CD14-positive monocyte (primary cell): ENCODE measurements around the gene BCL2L1. TPM values are rescaled to one million over a fixed set of nuclear protein-coding genes. Genes with fewer than 3 reads are reported as not detected.

ENCODE experiments used
- DNase-seq, 3 donors: peaks; one replicate each; pipeline ENCODE4 v3.0.0-alpha.2; 2011 to 2022
- H2AFZ ChIP-seq: 2 replicates; pipeline ENCODE4 v1.6.0; 2012; ENCODE audit warnings: mild to moderate bottlenecking, low read depth, low read length, inconsistent platforms; ENCODE audit not compliant: insufficient read depth, poor library complexity, severe bottlenecking
- H3K27ac ChIP-seq, 2 donors: 1 replicate in 1 of 2; 2 replicates in 1 of 2; pipeline ENCODE4 v1.5.1; 2012 to 2013; ENCODE audit warnings: low read length in 2 of 2, control low read depth in 1 of 2, inconsistent platforms in 1 of 2, low read depth in 1 of 2, mild to moderate bottlenecking in 1 of 2
- H3K27me3 ChIP-seq, 2 donors: one replicate each; pipeline versions ENCODE4 v1.6.0 to v1.6.1; 2011 to 2013; ENCODE audit warnings: low read length in 2 of 2; ENCODE audit not compliant: control insufficient read depth in 2 of 2, insufficient read depth in 2 of 2
- H3K36me3 ChIP-seq, 2 donors: replicated peaks in 1 of 2; 1 replicate in 1 of 2; 2 replicates in 1 of 2; pipeline versions ENCODE4 v1.5.1 to v1.6.1; 2012 to 2013; ENCODE audit warnings: low read length in 2 of 2, control low read depth in 1 of 2, inconsistent platforms in 1 of 2, mild to moderate bottlenecking in 1 of 2; ENCODE audit not compliant: insufficient read depth in 2 of 2, control insufficient read depth in 1 of 2
- H3K4me1 ChIP-seq, 2 donors: 1 replicate in 1 of 2; 2 replicates in 1 of 2; pipeline versions ENCODE4 v1.5.1 to v1.6.1; 2012 to 2013; ENCODE audit warnings: low read length in 2 of 2, control low read depth in 1 of 2, inconsistent platforms in 1 of 2, mild to moderate bottlenecking in 1 of 2, moderate library complexity in 1 of 2; ENCODE audit not compliant: insufficient read depth in 2 of 2, control insufficient read depth in 1 of 2
- H3K4me2 ChIP-seq: replicated peaks from 2 replicates; pipeline ENCODE3; 2012; ENCODE audit warnings: low read length, moderate library complexity, mild to moderate bottlenecking; ENCODE audit not compliant: poor library complexity, severe bottlenecking; ENCODE audit errors: extremely low read depth
- H3K4me3 ChIP-seq, 3 experiments: fragments of 200-600 bp in 1 of 3; sonication (generic) in 1 of 3; replicated peaks in 1 of 3; 1 replicate in 2 of 3; 2 replicates in 1 of 3; pipeline ENCODE4 v1.5.1; 2011 to 2013; ENCODE audit warnings: low read length in 3 of 3, mild to moderate bottlenecking in 3 of 3, control low read depth in 2 of 3, low read depth in 2 of 3, inconsistent platforms in 1 of 3, moderate library complexity in 1 of 3
- H3K79me2 ChIP-seq: 2 replicates; pipeline ENCODE4 v1.6.0; 2012; ENCODE audit warnings: mild to moderate bottlenecking, control low read depth, inconsistent platforms, low read length, moderate library complexity; ENCODE audit not compliant: insufficient read depth
- H3K9ac ChIP-seq: 2 replicates; pipeline ENCODE4 v1.6.0; 2017; ENCODE audit warnings: low read length, mild to moderate bottlenecking; ENCODE audit not compliant: insufficient read depth, poor library complexity, severe bottlenecking
- H3K9me3 ChIP-seq, 2 donors: replicated peaks in 1 of 2; 1 replicate in 1 of 2; 2 replicates in 1 of 2; pipeline versions ENCODE4 v1.5.1 to v1.6.1; 2012 to 2013; ENCODE audit warnings: low read length in 2 of 2, control low read depth in 1 of 2; ENCODE audit not compliant: control insufficient read depth in 1 of 2, insufficient read depth in 1 of 2
- H4K20me1 ChIP-seq: 2 replicates; pipeline ENCODE4 v1.6.0; 2012; ENCODE audit warnings: mild to moderate bottlenecking, low read length, control low read depth, moderate library complexity; ENCODE audit not compliant: insufficient read depth
- H3K27ac Mint-ChIP-seq, 7 donors: one replicate each; pipeline ENCODE4 v1.8.0; 2020; ENCODE audit warnings: mild to moderate bottlenecking in 7 of 7, mixed read lengths in 7 of 7, moderate library complexity in 6 of 7, inconsistent platforms in 2 of 7
- H3K27me3 Mint-ChIP-seq, 3 donors: one replicate each; pipeline ENCODE4 v1.8.0; 2021 to 2022; ENCODE audit warnings: low read depth in 3 of 3, mild to moderate bottlenecking in 3 of 3, mixed read lengths in 3 of 3, moderate library complexity in 3 of 3, inconsistent platforms in 1 of 3
- H3K36me3 Mint-ChIP-seq, 2 donors: one replicate each; pipeline ENCODE4 v1.8.0; 2020; ENCODE audit warnings: mixed read lengths in 2 of 2, inconsistent platforms in 1 of 2, mild to moderate bottlenecking in 1 of 2
- H3K4me1 Mint-ChIP-seq: one replicate; pipeline ENCODE4 v1.8.0; 2020; ENCODE audit warnings: mild to moderate bottlenecking, mixed read lengths
- H3K4me3 Mint-ChIP-seq, 2 donors: one replicate each; pipeline ENCODE4 v1.8.0; 2020; ENCODE audit warnings: mild to moderate bottlenecking in 2 of 2, mixed read lengths in 2 of 2, moderate library complexity in 1 of 2
- H3K9me3 Mint-ChIP-seq, 7 donors: one replicate each; pipeline ENCODE4 v1.8.0; 2020 to 2022; ENCODE audit warnings: mixed read lengths in 7 of 7, mild to moderate bottlenecking in 6 of 7, moderate library complexity in 6 of 7, inconsistent platforms in 2 of 7
- CTCF ChIP-seq: fragments of 200-600 bp; IDR thresholded peaks from one replicate; pipeline ENCODE4 v1.8.0; 2022; ENCODE audit warnings: antibody characterized with exemption, mild to moderate bottlenecking
- WGBS: methylation state at CpG from one replicate; pipeline ENCODE4 v1.1.5; 2013; ENCODE audit warnings: missing lambda C conversion rate; ENCODE audit not compliant: insufficient coverage; 5-methylcytosine and 5-hydroxymethylcytosine counted together
- intact Hi-C, 2 donors: fragments of 100-400 bp; cut with micrococcal nuclease; formaldehyde crosslinking; loops; one replicate each; pipeline versions ENCODE4 v1.15.0 to v1.15.1; 2023
- polyA plus RNA-seq, 3 donors: library from polyadenylated mRNA; depleted of rRNA in 1 of 3; unstranded in 2 of 3; stranded (reverse) in 1 of 3; fragments of 300-500 nt in 2 of 3; fragments of >200 nt in 1 of 3; fragmentation: Illumina TruSeq in 2 of 3; gene quantifications; 1 replicate in 2 of 3; 2 replicates in 1 of 3; pipeline ENCODE4 v1.2.3, GENCODE V29; 2012 to 2021

Gene BCL2L1
- polyA plus RNA-seq, 3 donors: 12.4 to 16.8 (median 14.3) TPM

GRCh38 chr20:31667315-31668285 lies 55.1 kb downstream of the BCL2L1 start:
- Mint-ChIP-seq H3K4me1 (peaks cover 21% of the 10 kb centered on the region), H3K27ac (peak overlapping the region; percentile 40 to 92 (median 82)), H3K4me3 (no peak overlapping the region), H3K9me3 (no peaks in the 10 kb centered on the region), H3K27me3 (peaks cover 0 to 3% (median 3%) of the 10 kb centered on the region in 3 donors), H3K36me3 (peaks cover 40 to 44% of the 10 kb centered on the region in 2 donors)
- peaks cover 6% of the 10 kb centered on the region for H3K79me2 ChIP-seq
- DNase-seq: peak; percentile 46 to 63 (median 47)
- WGBS: 54% methylated on average over 13 of the region's 15 CpGs
- no peaks in the 10 kb centered on the region for H3K9me3 ChIP-seq
- peaks cover 9 to 25% of the 10 kb centered on the region in 2 donors for H3K4me1 ChIP-seq
- H3K4me2 ChIP-seq: peak overlapping the region; percentile 13
- no peak overlapping the region for H3K9ac ChIP-seq
- H3K27me3 ChIP-seq: no peaks in the 10 kb centered on the region
- H3K27ac ChIP-seq: peak overlapping the region in 1 of 2 donors; percentile 73
- TF ChIP-seq CTCF: no peak
- no peak overlapping the region for H3K4me3 ChIP-seq
- H3K36me3 ChIP-seq: peaks cover 22 to 46% of the 10 kb centered on the region in 2 donors
- peaks cover 13% of the 10 kb centered on the region for H4K20me1 ChIP-seq
- intact Hi-C loops: no loop called here
- H2AFZ ChIP-seq: no peak overlapping the region

GRCh38 chr20:31666258-31667042 lies 56.2 kb downstream of the BCL2L1 start:
- Histone ChIP-seq H3K27ac (peak overlapping the region; percentile 3 to 73), H3K36me3 (peaks cover 22 to 46% of the 10 kb centered on the region in 2 donors), H3K9me3 (no peaks in the 10 kb centered on the region), H3K9ac (no peak overlapping the region), H3K4me2 (no peak overlapping the region), H3K4me3 (no peak overlapping the region), H3K79me2 (peaks cover 6% of the 10 kb centered on the region), H4K20me1 (peaks cover 13% of the 10 kb centered on the region), H3K27me3 (no peaks in the 10 kb centered on the region), H3K4me1 (peaks cover 16 to 36% of the 10 kb centered on the region in 2 donors), H2AFZ (no peak overlapping the region)
- peaks cover 39 to 40% of the 10 kb centered on the region in 2 donors for H3K36me3 Mint-ChIP-seq
- TF ChIP-seq CTCF: no peak
- WGBS: 91% methylated on average over 4 of the region's 7 CpGs
- peak overlapping the region in 4 of 7 donors; percentile 18 to 64 (median 41) for H3K27ac Mint-ChIP-seq
- no peaks in the 10 kb centered on the region for H3K9me3 Mint-ChIP-seq
- H3K27me3 Mint-ChIP-seq: peaks cover 0 to 3% (median 3%) of the 10 kb centered on the region in 3 donors
- DNase-seq: peak in 1 of 3 donors; percentile 78
- H3K4me1 Mint-ChIP-seq: peaks cover 31% of the 10 kb centered on the region
- intact Hi-C loops: no loop called here
- no peak overlapping the region for H3K4me3 Mint-ChIP-seq
